ENCODE measurements around the gene TLL1.

DNA sequence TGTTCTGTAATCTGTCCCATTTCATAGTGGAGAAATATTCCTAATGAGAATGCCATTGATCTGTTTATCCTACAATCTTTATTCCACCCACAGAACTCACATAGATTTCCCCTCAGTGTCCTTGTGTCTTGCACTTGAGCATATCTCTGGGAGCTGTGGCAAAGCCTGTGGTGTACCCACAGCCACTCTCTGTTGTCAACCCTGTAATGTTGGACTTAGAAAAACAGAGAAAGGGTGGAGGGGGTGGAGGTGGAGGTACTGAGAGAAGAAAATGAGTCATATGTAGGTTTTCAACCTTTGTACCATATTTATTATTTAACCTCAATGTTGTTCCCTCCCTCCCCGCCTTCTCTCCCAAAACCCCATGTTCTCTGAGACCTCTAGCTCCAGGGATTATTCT lies 46.9 kb upstream of the TLL1 start:
- TF ChIP-seq JUN (IDR thresholded peaks at IDR 0.05; ENCODE audit: borderline replicate concordance, insufficient read depth, insufficient read length, low read depth) (no peak), EZH2 (IDR thresholded peaks at IDR 0.05; ENCODE audit: borderline replicate concordance, low read depth, low read length, severe bottlenecking) (no peak), POLR2A (IDR thresholded peaks at IDR 0.05; ENCODE audit: low read depth, low read length) (no peak), POLR2AphosphoS5 (IDR thresholded peaks at IDR 0.05; ENCODE audit: insufficient read depth, low read depth, low read length) (no peak), MYC (IDR thresholded peaks at IDR 0.05; ENCODE audit: low read depth, low read length) (no peak), FOS (IDR thresholded peaks at IDR 0.05; ENCODE audit: borderline replicate concordance, insufficient read depth, low read length) (no peak), GATA2 (IDR thresholded peaks at IDR 0.05; ENCODE audit: insufficient read depth, insufficient read length, low read depth, low read length) (no peak)
- TF ChIP-seq, protein P1, sequence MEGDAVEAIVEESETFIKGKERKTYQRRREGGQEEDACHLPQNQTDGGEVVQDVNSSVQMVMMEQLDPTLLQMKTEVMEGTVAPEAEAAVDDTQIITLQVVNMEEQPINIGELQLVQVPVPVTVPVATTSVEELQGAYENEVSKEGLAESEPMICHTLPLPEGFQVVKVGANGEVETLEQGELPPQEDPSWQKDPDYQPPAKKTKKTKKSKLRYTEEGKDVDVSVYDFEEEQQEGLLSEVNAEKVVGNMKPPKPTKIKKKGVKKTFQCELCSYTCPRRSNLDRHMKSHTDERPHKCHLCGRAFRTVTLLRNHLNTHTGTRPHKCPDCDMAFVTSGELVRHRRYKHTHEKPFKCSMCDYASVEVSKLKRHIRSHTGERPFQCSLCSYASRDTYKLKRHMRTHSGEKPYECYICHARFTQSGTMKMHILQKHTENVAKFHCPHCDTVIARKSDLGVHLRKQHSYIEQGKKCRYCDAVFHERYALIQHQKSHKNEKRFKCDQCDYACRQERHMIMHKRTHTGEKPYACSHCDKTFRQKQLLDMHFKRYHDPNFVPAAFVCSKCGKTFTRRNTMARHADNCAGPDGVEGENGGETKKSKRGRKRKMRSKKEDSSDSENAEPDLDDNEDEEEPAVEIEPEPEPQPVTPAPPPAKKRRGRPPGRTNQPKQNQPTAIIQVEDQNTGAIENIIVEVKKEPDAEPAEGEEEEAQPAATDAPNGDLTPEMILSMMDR (IDR thresholded peaks at IDR 0.05; ENCODE audit: extremely low read depth in 1 of 2, insufficient read depth in 1 of 2, low read depth in 1 of 2, low read length in 2 of 2) = no peak
- TF ChIP-seq, protein P2, sequence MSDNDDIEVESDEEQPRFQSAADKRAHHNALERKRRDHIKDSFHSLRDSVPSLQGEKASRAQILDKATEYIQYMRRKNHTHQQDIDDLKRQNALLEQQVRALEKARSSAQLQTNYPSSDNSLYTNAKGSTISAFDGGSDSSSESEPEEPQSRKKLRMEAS (IDR thresholded peaks at IDR 0.05; ENCODE audit: insufficient read depth, insufficient read length) = no peak

Data from endothelial cell of umbilical vein (primary cell).